Esophagus (tissue), 2 donors: Measurements from ENCODE around the gene NR1H3. TPM values are rescaled to one million over a fixed set of nuclear protein-coding genes. Genes with fewer than 3 reads are reported as not detected.

Experiments
- H3K27ac ChIP-seq, 2 donors: one replicate each; pipeline ENCODE4 v1.5.1; 2013; ENCODE audit warnings: low read depth in 2 of 2, mild to moderate bottlenecking in 2 of 2, inconsistent platforms in 1 of 2, low read length in 1 of 2, moderate library complexity in 1 of 2
- H3K27me3 ChIP-seq, 2 donors: one replicate each; pipeline ENCODE4 v1.6.1; 2013; ENCODE audit warnings: low read length in 2 of 2, control low read depth in 1 of 2, mild to moderate bottlenecking in 1 of 2; ENCODE audit not compliant: insufficient read depth in 2 of 2, control insufficient read depth in 1 of 2
- H3K36me3 ChIP-seq, 2 donors: one replicate each; pipeline ENCODE4 v1.6.1; 2013; ENCODE audit warnings: low read length in 1 of 2; ENCODE audit not compliant: control insufficient read depth in 2 of 2, insufficient read depth in 2 of 2
- H3K4me1 ChIP-seq, 2 donors: one replicate each; pipeline ENCODE4 v1.6.1; 2013; ENCODE audit warnings: low read length in 1 of 2; ENCODE audit not compliant: control insufficient read depth in 2 of 2, insufficient read depth in 2 of 2
- H3K4me3 ChIP-seq, 2 donors: one replicate each; pipeline ENCODE4 v1.5.1; 2013; ENCODE audit warnings: low read length in 2 of 2, mild to moderate bottlenecking in 2 of 2, low read depth in 1 of 2, moderate library complexity in 1 of 2
- H3K9me3 ChIP-seq, 2 donors: one replicate each; pipeline ENCODE4 v1.6.1; 2013; ENCODE audit warnings: mild to moderate bottlenecking in 2 of 2, low read depth in 1 of 2, low read length in 1 of 2, moderate library complexity in 1 of 2; ENCODE audit not compliant: control insufficient read depth in 2 of 2, insufficient read depth in 1 of 2
- WGBS, 2 donors: extraction: QIAGEN DNeasy Blood & Tissue Kit; methylation state at CpG; one replicate each; pipeline ENCODE4 v1.1.7; 2013; 5-methylcytosine and 5-hydroxymethylcytosine counted together
- polyA plus RNA-seq, 2 donors: library from polyadenylated mRNA; stranded (reverse); fragments of 200-250 nt; gene quantifications; one replicate each; pipeline ENCODE4 v1.2.3, GENCODE V29; 2013
- donor health status: healthy with polysubstance abuse.
- donor health status: Bipolar disorder and iron deficiency.

The NR1H3 gene
- polyA plus RNA-seq, 2 donors = 10.9 to 12.0 TPM

DNA sequence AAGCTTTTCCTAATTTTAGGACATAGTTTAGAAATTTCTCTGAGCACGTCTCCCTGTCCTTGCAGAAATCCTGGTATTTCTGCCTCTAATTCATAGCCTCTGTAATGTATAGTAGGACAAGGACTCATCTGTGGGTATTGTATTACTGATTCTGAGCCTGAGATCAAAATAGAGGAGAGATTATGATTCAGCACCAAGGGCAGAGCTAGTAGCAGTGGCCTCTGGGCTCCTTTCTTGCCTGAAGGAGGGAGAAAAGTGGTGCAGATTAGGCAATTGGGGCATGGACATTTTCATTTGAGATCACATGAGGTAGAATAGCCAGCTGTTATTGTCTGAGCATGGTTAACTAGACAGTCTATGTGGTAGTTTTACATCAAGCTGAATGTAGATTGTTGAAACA, 14.9 kb downstream of the NR1H3 start:
- WGBS, 2 donors = 0% methylated on average over 1 of the region's 1 CpG
- H3K4me3 ChIP-seq = no peak overlapping the region
- H3K27ac ChIP-seq = no peak overlapping the region
- H3K27me3 ChIP-seq = no peaks in the 10 kb centered on the region
- H3K4me1 ChIP-seq = peaks cover 0 to 10% of the 10 kb centered on the region in 2 donors
- H3K9me3 ChIP-seq = no peaks in the 10 kb centered on the region
- H3K36me3 ChIP-seq = peaks cover 15 to 20% of the 10 kb centered on the region in 2 donors

DNA sequence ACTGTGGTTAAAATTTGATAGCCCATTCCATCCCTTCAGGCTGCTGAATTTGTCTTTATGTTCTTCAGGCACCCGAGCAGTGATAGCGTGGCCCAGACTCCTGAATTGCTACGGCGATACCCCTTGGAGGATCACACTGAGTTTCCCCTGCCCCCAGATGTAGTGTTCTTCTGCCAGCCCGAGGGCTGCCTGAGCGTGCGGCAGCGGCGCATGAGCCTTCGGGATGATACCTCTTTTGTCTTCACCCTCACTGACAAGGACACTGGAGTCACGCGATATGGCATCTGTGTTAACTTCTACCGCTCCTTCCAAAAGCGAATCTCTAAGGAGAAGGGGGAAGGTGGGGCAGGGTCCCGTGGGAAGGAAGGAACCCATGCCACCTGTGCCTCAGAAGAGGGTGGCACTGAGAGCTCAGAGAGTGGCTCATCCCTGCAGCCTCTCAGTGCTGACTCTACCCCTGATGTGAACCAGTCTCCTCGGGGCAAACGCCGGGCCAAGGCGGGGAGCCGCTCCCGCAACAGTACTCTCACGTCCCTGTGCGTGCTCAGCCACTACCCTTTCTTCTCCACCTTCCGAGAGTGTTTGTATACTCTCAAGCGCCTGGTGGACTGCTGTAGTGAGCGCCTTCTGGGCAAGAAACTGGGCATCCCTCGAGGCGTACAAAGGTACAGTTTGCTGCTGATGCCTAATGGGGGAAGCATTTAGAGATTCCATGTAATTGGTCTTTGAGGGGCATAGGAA, 16.9 kb downstream of the NR1H3 start:
- peaks cover 0 to 2% of the 10 kb centered on the region in 2 donors for H3K4me1 ChIP-seq
- H3K4me3 ChIP-seq = no peak overlapping the region
- no peaks in the 10 kb centered on the region for H3K9me3 ChIP-seq
- no peaks in the 10 kb centered on the region for H3K27me3 ChIP-seq
- 96% methylated on average over 28 of the region's 28 CpGs for WGBS, 2 donors
- H3K36me3 ChIP-seq = peaks cover 15 to 23% of the 10 kb centered on the region in 2 donors
- H3K27ac ChIP-seq = no peak overlapping the region

GRCh38 chr11:47276923-47277322, 19.1 kb downstream of the NR1H3 start:
- no peak overlapping the region for H3K27ac ChIP-seq
- no peaks in the 10 kb centered on the region for H3K4me1 ChIP-seq
- peaks cover 16 to 29% of the 10 kb centered on the region in 2 donors for H3K36me3 ChIP-seq
- H3K9me3 ChIP-seq = no peaks in the 10 kb centered on the region
- 94% methylated on average over 4 of the region's 4 CpGs for WGBS, 2 donors
- H3K4me3 ChIP-seq = no peak overlapping the region
- H3K27me3 ChIP-seq = no peaks in the 10 kb centered on the region

GRCh38 chr11:47278058-47278457, 20.3 kb downstream of the NR1H3 start:
- WGBS, 2 donors = 80 to 82% methylated on average over 3 of the region's 3 CpGs
- H3K9me3 ChIP-seq = no peaks in the 10 kb centered on the region
- no peaks in the 10 kb centered on the region for H3K27me3 ChIP-seq
- no peak overlapping the region for H3K27ac ChIP-seq
- H3K4me1 ChIP-seq = no peaks in the 10 kb centered on the region
- no peak overlapping the region for H3K4me3 ChIP-seq
- peaks cover 22 to 36% of the 10 kb centered on the region in 2 donors for H3K36me3 ChIP-seq

DNA sequence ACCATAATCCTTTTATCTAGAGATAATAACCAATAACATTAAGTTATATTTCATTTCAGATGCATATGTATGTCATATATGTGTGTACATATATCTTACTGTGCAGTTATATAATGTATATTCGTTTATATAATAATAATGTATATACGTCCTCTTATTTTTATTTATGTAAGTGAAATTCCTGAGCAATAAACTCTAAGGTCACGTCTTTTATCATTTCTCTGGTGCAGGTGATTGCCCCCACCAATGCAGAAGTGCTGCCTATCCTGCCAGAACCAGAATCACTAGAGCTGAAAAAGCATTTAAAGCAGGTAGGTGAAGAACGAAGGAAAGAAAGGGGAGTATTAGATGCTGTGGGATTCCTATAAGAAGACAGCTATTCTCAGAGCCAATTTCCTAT, 21.0 kb downstream of the NR1H3 start:
- Histone ChIP-seq H3K4me3 (no peak overlapping the region), H3K4me1 (no peaks in the 10 kb centered on the region), H3K27ac (no peak overlapping the region), H3K36me3 (peaks cover 22 to 36% of the 10 kb centered on the region in 2 donors), H3K27me3 (no peaks in the 10 kb centered on the region), H3K9me3 (no peaks in the 10 kb centered on the region)
- 91% methylated on average over 4 of the region's 4 CpGs for WGBS, 2 donors

DNA sequence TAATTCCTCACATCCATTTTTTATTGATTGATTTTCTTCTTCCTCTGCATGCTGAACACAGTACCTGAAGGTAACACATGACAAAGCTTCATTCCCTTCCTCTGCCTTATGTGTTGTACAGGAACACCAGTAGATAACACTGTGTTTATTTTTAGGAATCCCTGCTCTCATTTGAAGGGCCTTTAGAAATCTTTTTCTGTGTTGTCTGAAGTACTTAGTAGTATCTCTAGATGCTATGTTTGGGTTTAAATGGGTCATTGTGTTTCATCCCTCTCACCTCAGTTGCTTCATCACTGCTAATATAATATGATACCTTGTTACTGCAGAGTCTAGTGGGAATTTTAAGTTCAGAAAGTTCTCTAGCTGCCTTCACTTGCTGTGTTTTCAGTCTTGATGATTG, 22.3 kb downstream of the NR1H3 start:
- no peak overlapping the region for H3K4me3 ChIP-seq
- no peak overlapping the region for H3K27ac ChIP-seq

DNA sequence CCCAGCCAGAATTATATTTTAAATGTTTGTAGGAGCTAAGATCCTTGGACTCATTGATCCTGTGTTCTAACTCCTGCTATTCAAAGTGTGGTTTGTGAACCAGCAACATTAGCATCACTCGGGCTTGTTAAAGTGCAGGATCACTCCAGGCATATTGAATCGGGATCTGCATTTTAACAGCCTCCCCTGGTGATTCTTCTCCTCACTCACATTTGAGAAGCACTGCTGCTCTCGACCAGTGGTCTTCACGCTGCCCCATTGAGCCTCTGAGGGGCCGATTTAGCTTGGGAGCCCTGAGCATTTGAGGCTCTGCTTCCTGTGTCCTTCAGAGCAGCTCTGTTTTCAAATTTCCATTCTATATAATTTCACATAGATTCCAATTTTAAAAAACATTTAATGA, 23.1 kb downstream of the NR1H3 start:
- WGBS, 2 donors = 70 to 79% methylated on average over 5 of the region's 5 CpGs
- no peaks in the 10 kb centered on the region for H3K9me3 ChIP-seq
- peaks cover 35 to 42% of the 10 kb centered on the region in 2 donors for H3K36me3 ChIP-seq
- H3K4me1 ChIP-seq = no peaks in the 10 kb centered on the region
- H3K4me3 ChIP-seq = no peak overlapping the region
- no peaks in the 10 kb centered on the region for H3K27me3 ChIP-seq
- no peak overlapping the region for H3K27ac ChIP-seq

More for the DNA sequence above, 22.3 kb downstream of the NR1H3 start:
- Histone ChIP-seq H3K27me3 (no peaks in the 10 kb centered on the region), H3K36me3 (peaks cover 32 to 39% of the 10 kb centered on the region in 2 donors), H3K4me1 (no peaks in the 10 kb centered on the region), H3K9me3 (no peaks in the 10 kb centered on the region)

- Histone ChIP-seq H3K36me3 (peaks cover 34 to 42% of the 10 kb centered on the region in 2 donors), H3K9me3 (no peaks in the 10 kb centered on the region), H3K4me3 (no peak overlapping the region), H3K27ac (no peak overlapping the region), H3K27me3 (no peaks in the 10 kb centered on the region), H3K4me1 (no peaks in the 10 kb centered on the region)
- whole genome bisulfite sequencing, 2 donors = 97% methylated on average over 7 of the region's 7 CpGs
Measured at GRCh38 chr11:47282462-47282861, 24.7 kb downstream of the NR1H3 start.

DNA sequence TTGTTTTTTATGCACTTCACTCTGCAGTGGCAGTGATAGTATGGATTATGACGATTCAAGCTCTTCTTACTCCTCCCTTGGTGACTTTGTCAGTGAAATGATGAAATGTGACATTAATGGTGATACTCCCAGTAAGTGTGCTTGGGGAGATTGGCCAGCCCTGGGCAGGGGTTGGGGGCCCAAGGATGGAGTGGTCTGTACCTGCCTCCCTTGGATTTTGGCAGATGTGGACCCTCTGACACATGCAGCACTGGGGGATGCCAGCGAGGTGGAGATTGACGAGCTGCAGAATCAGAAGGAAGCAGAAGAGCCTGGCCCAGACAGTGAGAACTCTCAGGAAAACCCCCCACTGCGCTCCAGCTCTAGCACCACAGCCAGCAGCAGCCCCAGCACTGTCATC, 26.4 kb downstream of the NR1H3 start:
- Histone ChIP-seq H3K27ac (no peak overlapping the region), H3K36me3 (peaks cover 37 to 51% of the 10 kb centered on the region in 2 donors), H3K27me3 (no peaks in the 10 kb centered on the region), H3K9me3 (no peaks in the 10 kb centered on the region), H3K4me1 (no peaks in the 10 kb centered on the region), H3K4me3 (no peak overlapping the region)
- WGBS, 2 donors = 93 to 99% methylated on average over 4 of the region's 4 CpGs
